Caco-2 (cell line): ENCODE measurements around the gene UBE2I. TPM values are rescaled to one million over a fixed set of nuclear protein-coding genes. Genes with fewer than 3 reads are reported as not detected.

ENCODE experiments used
- BruUV-seq: library from RNA; stranded (reverse); fragments of 400-500 nt; replicated peaks from 2 replicates; lab custom pipeline; 2021; lab: Mats Ljungman, UMichigan
- CTCF ChIA-PET: fragments of 300-600 bp; sonication (Branson Sonifier 250); formaldehyde crosslinking; loops from one replicate; lab custom pipeline; 2022; ENCODE audit warnings: antibody characterized with exemption; lab: Charles Lee
- POLR2A ChIA-PET: fragments of 300-600 bp; sonication (Branson Sonifier 250); formaldehyde crosslinking; loops from one replicate; lab custom pipeline; 2022; ENCODE audit warnings: antibody characterized with exemption; lab: Charles Lee
- DNase-seq, 2 experiments: peaks; one replicate each; pipeline versions ENCODE4 v3.0.0 to v3.0.0-alpha.2; 2020 to 2022
- H3K27me3 ChIP-seq: replicated peaks from 2 replicates; pipeline ENCODE4 v1.6.0; 2011; ENCODE audit warnings: low read length; ENCODE audit not compliant: control insufficient read depth, insufficient read depth
- H3K36me3 ChIP-seq: 2 replicates; pipeline ENCODE4 v1.5.1; 2011; ENCODE audit warnings: low read length; ENCODE audit not compliant: control insufficient read depth, insufficient read depth
- H3K4me1 ChIP-seq: fragments of 250-450 bp; sonication (Bioruptor Pico); 2 replicates; pipeline ENCODE4 v1.5.1; 2020; ENCODE audit warnings: mild to moderate bottlenecking
- H3K4me3 ChIP-seq: 2 replicates; pipeline ENCODE4 v1.5.1; 2011; ENCODE audit warnings: low read depth, mild to moderate bottlenecking, control low read depth, low read length
- H3K9me3 ChIP-seq: fragments of 250-450 bp; sonication (Bioruptor Pico); 2 replicates; pipeline ENCODE4 v1.5.1; 2020; ENCODE audit warnings: mild to moderate bottlenecking, moderate library complexity
- H3K27ac Mint-ChIP-seq: one replicate; pipeline ENCODE4 v1.8.0; 2022; ENCODE audit warnings: mixed read lengths; ENCODE audit not compliant: unreplicated experiment
- H3K27me3 Mint-ChIP-seq: one replicate; pipeline ENCODE4 v1.8.0; 2022; ENCODE audit warnings: mixed read lengths; ENCODE audit not compliant: insufficient read depth, unreplicated experiment
- H3K36me3 Mint-ChIP-seq: one replicate; pipeline ENCODE4 v1.8.0; 2022; ENCODE audit warnings: mild to moderate bottlenecking, mixed read lengths; ENCODE audit not compliant: insufficient read depth, unreplicated experiment
- H3K4me1 Mint-ChIP-seq: one replicate; pipeline ENCODE4 v1.8.0; 2022; ENCODE audit warnings: low read depth, mixed read lengths; ENCODE audit not compliant: unreplicated experiment
- H3K4me3 Mint-ChIP-seq: one replicate; pipeline ENCODE4 v1.8.0; 2022; ENCODE audit warnings: mild to moderate bottlenecking, moderate library complexity, mixed read lengths; ENCODE audit not compliant: unreplicated experiment
- H3K9me3 Mint-ChIP-seq: one replicate; pipeline ENCODE4 v1.8.0; 2022; ENCODE audit warnings: mixed read lengths; ENCODE audit not compliant: unreplicated experiment
- intact Hi-C: fragments of 100-400 bp; cut with micrococcal nuclease; formaldehyde crosslinking; loops from one replicate; pipeline ENCODE4 v1.10.0; 2022; ENCODE audit not compliant: unreplicated experiment
- total RNA-seq: library from RNA; stranded (reverse); gene quantifications from 2 replicates; pipeline ENCODE4 v1.2.3, GENCODE V29; 2022
- TF ChIP-seq, protein P1 (sequence below), 2 experiments: fragments of 200-600 bp in 1 of 2; IDR thresholded peaks; 1 replicate in 1 of 2; 2 replicates in 1 of 2; pipeline versions ENCODE4 v1.5.1 to v1.8.0; 2011 to 2022; ENCODE audit warnings: antibody characterized with exemption in 1 of 2, control low read depth in 1 of 2, inconsistent platforms in 1 of 2, low read depth in 1 of 2, low read length in 1 of 2, mild to moderate bottlenecking in 1 of 2, moderate library complexity in 1 of 2; ENCODE audit not compliant: insufficient read depth in 1 of 2, severe bottlenecking in 1 of 2, unreplicated experiment in 1 of 2

The UBE2I gene
- total RNA-seq, 1 experiment from 2014 or later = 178 TPM

DNA sequence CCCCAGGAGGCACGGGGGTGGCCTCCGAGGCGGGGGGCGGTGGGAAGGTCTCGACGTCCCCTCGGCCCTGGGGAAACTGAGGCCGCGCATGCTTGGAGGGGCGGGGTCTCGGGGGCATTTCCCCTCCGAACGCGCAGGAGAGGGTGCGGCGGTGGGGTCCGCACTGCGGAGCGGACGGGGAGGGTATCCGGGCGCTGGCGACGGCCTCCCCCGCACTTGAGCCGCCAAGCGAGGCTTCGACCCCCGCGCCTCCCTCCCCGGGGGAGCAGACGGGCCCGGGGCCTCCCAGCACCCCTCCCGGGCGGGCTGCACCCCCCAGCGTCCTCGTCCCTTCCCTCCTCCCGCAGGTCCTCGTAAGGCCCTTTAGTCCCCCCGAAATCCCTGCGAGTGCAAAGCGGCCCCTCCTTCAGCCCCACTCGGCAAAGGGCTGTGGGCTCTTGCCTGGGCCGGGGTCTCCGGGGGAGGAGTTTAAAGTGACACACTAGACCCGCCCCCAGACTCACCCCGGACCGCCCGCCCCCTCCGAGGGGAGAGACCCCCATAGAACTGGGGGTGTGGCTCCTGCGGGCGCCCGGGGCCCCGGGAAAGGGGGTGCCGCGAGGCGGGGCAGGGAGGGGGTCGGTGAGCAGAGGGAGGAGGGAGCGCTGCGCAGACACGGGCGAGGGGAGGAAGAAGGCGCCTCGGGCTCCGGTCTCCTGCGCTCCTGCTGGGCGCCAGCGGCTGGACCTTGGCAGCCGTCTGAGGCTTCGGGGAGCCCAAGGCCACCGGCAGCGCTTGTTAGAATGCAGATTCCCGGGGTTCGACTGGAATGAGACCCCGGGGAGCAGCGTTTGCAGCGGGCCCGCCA, 24.6 kb downstream of the UBE2I start:
- H3K4me3 Mint-ChIP-seq = no peak overlapping the region
- H3K9me3 Mint-ChIP-seq = no peaks in the 10 kb centered on the region
- peaks cover 1% of the 10 kb centered on the region; the same call in 1 of the 2 replicates for H3K27me3 ChIP-seq
- no peaks in the 10 kb centered on the region for H3K36me3 Mint-ChIP-seq
- H3K27me3 Mint-ChIP-seq = no peaks in the 10 kb centered on the region
- no peaks in the 10 kb centered on the region for H3K9me3 ChIP-seq
- POLR2A ChIA-PET = no interaction called here
- H3K4me3 ChIP-seq = peak overlapping the region; percentile 19
- no peak overlapping the region for H3K27ac Mint-ChIP-seq
- BruUV-seq = no TSS peak
- DNase-seq = no peak
- no peaks in the 10 kb centered on the region for H3K4me1 Mint-ChIP-seq
- peaks cover 4% of the 10 kb centered on the region; the same call in 1 of the 2 replicates for H3K4me1 ChIP-seq
- TF ChIP-seq, protein P1, sequence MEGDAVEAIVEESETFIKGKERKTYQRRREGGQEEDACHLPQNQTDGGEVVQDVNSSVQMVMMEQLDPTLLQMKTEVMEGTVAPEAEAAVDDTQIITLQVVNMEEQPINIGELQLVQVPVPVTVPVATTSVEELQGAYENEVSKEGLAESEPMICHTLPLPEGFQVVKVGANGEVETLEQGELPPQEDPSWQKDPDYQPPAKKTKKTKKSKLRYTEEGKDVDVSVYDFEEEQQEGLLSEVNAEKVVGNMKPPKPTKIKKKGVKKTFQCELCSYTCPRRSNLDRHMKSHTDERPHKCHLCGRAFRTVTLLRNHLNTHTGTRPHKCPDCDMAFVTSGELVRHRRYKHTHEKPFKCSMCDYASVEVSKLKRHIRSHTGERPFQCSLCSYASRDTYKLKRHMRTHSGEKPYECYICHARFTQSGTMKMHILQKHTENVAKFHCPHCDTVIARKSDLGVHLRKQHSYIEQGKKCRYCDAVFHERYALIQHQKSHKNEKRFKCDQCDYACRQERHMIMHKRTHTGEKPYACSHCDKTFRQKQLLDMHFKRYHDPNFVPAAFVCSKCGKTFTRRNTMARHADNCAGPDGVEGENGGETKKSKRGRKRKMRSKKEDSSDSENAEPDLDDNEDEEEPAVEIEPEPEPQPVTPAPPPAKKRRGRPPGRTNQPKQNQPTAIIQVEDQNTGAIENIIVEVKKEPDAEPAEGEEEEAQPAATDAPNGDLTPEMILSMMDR (IDR thresholded peaks at IDR 0.05; ENCODE audit: insufficient read depth in 1 of 2, low read depth in 1 of 2, low read length in 1 of 2, severe bottlenecking in 1 of 2, unreplicated experiment in 1 of 2) = no peak
- H3K36me3 ChIP-seq = no peaks in the 10 kb centered on the region
- CTCF ChIA-PET = no interaction called here
- intact Hi-C loops = no loop called here

DNA sequence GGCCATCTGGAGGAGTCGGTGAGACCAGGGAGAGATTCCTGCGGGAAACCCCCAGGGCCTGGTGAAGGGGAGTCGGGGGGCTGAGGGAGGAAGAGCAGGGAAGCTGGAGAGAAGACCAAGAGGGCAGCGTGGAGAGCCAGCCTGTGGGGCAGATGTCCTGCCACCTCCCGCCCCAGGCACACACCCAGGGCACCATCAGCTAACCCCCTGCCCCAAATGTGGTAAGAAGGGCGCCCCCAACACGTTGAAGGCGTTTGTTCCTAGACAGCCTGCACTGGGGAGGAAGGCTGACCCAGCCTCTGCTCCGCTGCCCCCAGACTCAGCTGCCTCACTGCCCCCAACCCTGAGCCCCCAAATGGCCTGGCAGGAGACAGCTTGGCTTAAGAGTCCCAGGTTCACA, 25.3 kb downstream of the UBE2I start:
- no TSS peak for BruUV-seq
- peaks cover 1% of the 10 kb centered on the region; the same call in 1 of the 2 replicates for H3K27me3 ChIP-seq
- H3K4me3 ChIP-seq = no peak overlapping the region
- DNase-seq = no peak
- no peaks in the 10 kb centered on the region for H3K36me3 Mint-ChIP-seq
- no peaks in the 10 kb centered on the region for H3K4me1 Mint-ChIP-seq
- no peaks in the 10 kb centered on the region for H3K36me3 ChIP-seq
- CTCF ChIA-PET = no interaction called here
- POLR2A ChIA-PET = no interaction called here
- H3K4me3 Mint-ChIP-seq = no peak overlapping the region
- H3K9me3 ChIP-seq = no peaks in the 10 kb centered on the region
- TF ChIP-seq, protein P1 (IDR thresholded peaks at IDR 0.05; ENCODE audit: insufficient read depth in 1 of 2, low read depth in 1 of 2, low read length in 1 of 2, severe bottlenecking in 1 of 2, unreplicated experiment in 1 of 2) = no peak
- no peaks in the 10 kb centered on the region for H3K27me3 Mint-ChIP-seq
- no peaks in the 10 kb centered on the region for H3K9me3 Mint-ChIP-seq
- H3K4me1 ChIP-seq = peaks cover 4% of the 10 kb centered on the region; the same call in 1 of the 2 replicates
- H3K27ac Mint-ChIP-seq = no peak overlapping the region
- intact Hi-C loops = no loop called here

DNA sequence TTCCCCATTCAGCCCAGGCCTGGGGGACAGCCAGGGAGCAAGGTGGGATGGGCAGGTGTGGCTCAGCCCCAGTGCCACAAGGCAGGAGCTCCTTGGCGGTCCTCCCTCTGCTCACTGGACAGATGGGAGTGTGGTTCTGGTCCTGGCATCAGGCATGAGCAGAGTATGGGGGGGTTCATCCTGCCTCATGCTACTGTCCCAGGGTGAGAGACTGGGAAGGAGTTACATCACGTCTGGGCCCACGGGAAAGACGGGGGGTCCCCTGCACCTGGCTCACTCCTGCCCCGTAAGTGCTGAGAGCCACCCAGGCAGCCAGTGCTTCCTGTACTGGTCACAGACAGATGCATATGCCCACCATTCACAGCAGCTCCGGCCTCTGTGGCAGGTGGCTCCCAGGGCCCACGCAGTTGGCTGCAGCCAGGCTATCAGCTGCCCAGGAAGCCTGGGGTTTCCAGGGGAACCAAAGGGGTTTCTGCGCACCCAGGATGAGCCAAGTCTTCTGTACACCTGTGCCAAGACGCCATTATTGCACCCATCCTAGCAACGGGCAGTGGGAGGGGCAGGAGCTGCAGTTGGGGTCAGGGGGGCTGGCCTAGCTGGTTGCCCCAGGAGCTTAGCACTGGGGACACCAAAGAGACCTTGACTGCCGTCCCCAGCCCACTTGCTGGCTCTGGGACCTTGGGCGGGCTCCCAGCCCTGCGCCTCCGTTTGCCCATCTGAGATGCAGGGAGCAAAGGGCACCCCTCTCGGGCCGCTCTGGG, 26.0 kb downstream of the UBE2I start:
- TF ChIP-seq, protein P1 (IDR thresholded peaks at IDR 0.05; ENCODE audit: insufficient read depth in 1 of 2, low read depth in 1 of 2, low read length in 1 of 2, severe bottlenecking in 1 of 2, unreplicated experiment in 1 of 2) = no peak
- DNase-seq = no peak
- Mint-ChIP-seq H3K27ac (no peak overlapping the region), H3K4me3 (no peak overlapping the region), H3K27me3 (no peaks in the 10 kb centered on the region), H3K4me1 (no peaks in the 10 kb centered on the region), H3K36me3 (no peaks in the 10 kb centered on the region), H3K9me3 (no peaks in the 10 kb centered on the region)
- Histone ChIP-seq H3K9me3 (no peaks in the 10 kb centered on the region), H3K36me3 (no peaks in the 10 kb centered on the region), H3K27me3 (peaks cover 1% of the 10 kb centered on the region; the same call in 1 of the 2 replicates), H3K4me1 (peaks cover 4% of the 10 kb centered on the region; the same call in 1 of the 2 replicates), H3K4me3 (no peak overlapping the region)
- intact Hi-C loops = no loop called here
- POLR2A ChIA-PET = no interaction called here
- BruUV-seq = no TSS peak
- CTCF ChIA-PET = interaction anchor here (0.6 kb wide), 1 partner anchor 22 kb away, joined by 11 read pairs; no protein-coding TSS in a partner anchor
